ENCODE measurements around the gene EEFSEC. TPM values are rescaled to one million over a fixed set of nuclear protein-coding genes. Genes with fewer than 3 reads are reported as not detected.

EEFSEC gene
- total RNA-seq, 2 experiments from 2014 or later = 17.7 to 25.3 TPM

- no peak overlapping the region for H3K27ac ChIP-seq (ENCODE audit: low read depth, low read length, poor library complexity, severe bottlenecking)
- no peak for TF ChIP-seq CTCF (conservative IDR thresholded peaks at IDR 0.05; ENCODE audit: low read length)
- no peak for TF ChIP-seq EZH2phosphoT487 (IDR thresholded peaks at IDR 0.05; ENCODE audit: borderline replicate concordance, low read depth, low read length)
- H3K4me1 ChIP-seq (ENCODE audit: insufficient read depth, low read length, poor library complexity, severe bottlenecking) = no peaks in the 10 kb centered on the region
- no TSS peak for BruUV-seq (replicated peaks)
- no peaks in the 10 kb centered on the region for H3K79me2 ChIP-seq (ENCODE audit: insufficient read depth, low read depth, low read length)
- intact Hi-C loops (cut with micrococcal nuclease; ENCODE audit: unreplicated experiment) = no loop called here
- H4K20me1 ChIP-seq (ENCODE audit: insufficient read depth, low read length) = no peaks in the 10 kb centered on the region
- no peak overlapping the region for H3K4me2 ChIP-seq (ENCODE audit: low read length)
- no peak overlapping the region for H2AFZ ChIP-seq (ENCODE audit: low read length)
- H3K9me3 ChIP-seq (ENCODE audit: low read length) = no peaks in the 10 kb centered on the region
- H3K9me2 ChIP-seq (ENCODE audit: insufficient read depth, low read length) = no peaks in the 10 kb centered on the region
- DNase-seq (ENCODE audit: low spot score) = no peak
- ChIA-PET CTCF (ENCODE audit: unreplicated experiment) (no interaction called here), POLR2A (interaction anchor here (0.7 kb wide), 1 partner anchor 81 kb away, joined by 3 read pairs; no protein-coding TSS in a partner anchor)
- no peaks in the 10 kb centered on the region for H3K36me3 ChIP-seq (ENCODE audit: insufficient read depth, low read length)
- no peak overlapping the region for H3K4me3 ChIP-seq (ENCODE audit: low read depth, low read length, poor library complexity, severe bottlenecking)
Observed at GRCh38 chr3:128282380-128283196, 129.3 kb downstream of the EEFSEC start.

GRCh38 chr3:128283421-128283820 is 130.1 kb downstream of the EEFSEC start:
- Histone ChIP-seq H3K4me1 (ENCODE audit: insufficient read depth, low read length, poor library complexity, severe bottlenecking) (no peaks in the 10 kb centered on the region), H3K79me2 (ENCODE audit: insufficient read depth, low read depth, low read length) (no peaks in the 10 kb centered on the region), H4K20me1 (ENCODE audit: insufficient read depth, low read length) (no peaks in the 10 kb centered on the region), H3K27ac (ENCODE audit: low read depth, low read length, poor library complexity, severe bottlenecking) (no peak overlapping the region), H3K4me2 (ENCODE audit: low read length) (no peak overlapping the region), H3K9me3 (ENCODE audit: low read length) (no peaks in the 10 kb centered on the region), H3K36me3 (ENCODE audit: insufficient read depth, low read length) (no peaks in the 10 kb centered on the region), H3K9me2 (ENCODE audit: insufficient read depth, low read length) (no peaks in the 10 kb centered on the region), H3K4me3 (ENCODE audit: low read depth, low read length, poor library complexity, severe bottlenecking) (no peak overlapping the region), H2AFZ (ENCODE audit: low read length) (no peak overlapping the region)
- ChIA-PET CTCF (ENCODE audit: unreplicated experiment) (no interaction called here), POLR2A (interaction anchor here (0.5 to 0.7 kb wide), 2 partner anchors 30 to 80 kb away, joined by 3 read pairs; no protein-coding TSS in a partner anchor)
- TF ChIP-seq CTCF (conservative IDR thresholded peaks at IDR 0.05; ENCODE audit: low read length) (no peak), EZH2phosphoT487 (IDR thresholded peaks at IDR 0.05; ENCODE audit: borderline replicate concordance, low read depth, low read length) (no peak)
- intact Hi-C loops (cut with micrococcal nuclease; ENCODE audit: unreplicated experiment) = no loop called here
- no peak for DNase-seq (ENCODE audit: low spot score)
- no TSS peak for BruUV-seq (replicated peaks)

Measured in OCI-LY7 (cell line).